IPS-18c (cell line): Measurements from ENCODE around the gene MCRIP2.

Source experiments
- H3K4me3 ChIP-seq: 2 replicates; pipeline ENCODE4 v1.7.0; 2013; ENCODE audit warnings: low read depth, mild to moderate bottlenecking, low read length, moderate library complexity; ENCODE audit not compliant: insufficient read depth
- H3K9me3 ChIP-seq: one replicate; pipeline ENCODE4 v1.6.1; 2013; ENCODE audit warnings: mild to moderate bottlenecking, low read length, moderate library complexity; ENCODE audit not compliant: control insufficient read depth, insufficient read depth

The MCRIP2 gene

GRCh38 chr16:657487-657886, 15.9 kb downstream of the MCRIP2 start:
- Histone ChIP-seq H3K4me3 (no peak overlapping the region), H3K9me3 (no peaks in the 10 kb centered on the region)

DNA sequence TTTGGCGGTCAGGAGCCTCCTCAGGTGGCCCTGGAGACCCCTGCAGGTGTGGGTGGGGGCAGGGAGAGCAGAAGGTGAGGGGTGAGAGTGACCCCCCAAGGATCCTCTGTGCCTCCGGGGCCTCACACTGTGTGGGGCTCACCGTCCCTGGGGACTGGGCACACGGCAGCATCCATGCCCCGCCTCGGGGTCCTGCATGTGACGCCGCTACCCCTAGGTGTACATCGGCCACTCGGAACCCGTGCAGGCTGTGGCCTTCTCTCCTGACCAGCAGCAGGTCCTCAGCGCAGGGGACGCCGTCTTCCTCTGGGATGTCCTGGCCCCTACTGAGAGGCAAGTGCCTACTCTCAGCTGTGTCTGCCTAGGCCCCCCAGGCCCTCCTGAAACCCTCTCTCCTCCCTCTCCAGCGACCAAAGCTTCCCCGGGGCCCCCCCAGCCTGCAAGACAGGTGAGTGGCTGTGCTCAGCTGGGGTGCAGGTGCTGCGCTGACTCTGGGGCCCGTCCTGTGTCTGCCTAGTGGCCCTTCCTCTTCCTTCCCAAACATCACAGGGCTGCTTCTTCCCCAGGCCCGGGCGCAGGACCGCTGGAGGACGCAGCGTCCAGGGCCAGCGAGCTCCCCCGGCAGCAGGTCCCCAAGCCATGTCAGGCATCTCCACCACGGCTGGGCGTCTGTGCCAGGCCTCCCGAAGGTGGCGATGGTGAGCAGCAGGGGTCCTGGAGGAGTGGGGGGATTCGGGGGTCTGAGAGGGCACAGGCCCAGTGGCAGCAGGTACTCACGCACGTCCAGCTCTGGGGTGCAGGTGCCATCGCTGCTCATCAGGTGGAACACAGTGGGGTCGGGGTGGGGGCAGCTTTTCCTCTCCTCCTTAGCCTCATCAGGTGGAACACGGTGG, 17.3 kb downstream of the MCRIP2 start:
- no peaks in the 10 kb centered on the region for H3K9me3 ChIP-seq
- no peak overlapping the region for H3K4me3 ChIP-seq

DNA sequence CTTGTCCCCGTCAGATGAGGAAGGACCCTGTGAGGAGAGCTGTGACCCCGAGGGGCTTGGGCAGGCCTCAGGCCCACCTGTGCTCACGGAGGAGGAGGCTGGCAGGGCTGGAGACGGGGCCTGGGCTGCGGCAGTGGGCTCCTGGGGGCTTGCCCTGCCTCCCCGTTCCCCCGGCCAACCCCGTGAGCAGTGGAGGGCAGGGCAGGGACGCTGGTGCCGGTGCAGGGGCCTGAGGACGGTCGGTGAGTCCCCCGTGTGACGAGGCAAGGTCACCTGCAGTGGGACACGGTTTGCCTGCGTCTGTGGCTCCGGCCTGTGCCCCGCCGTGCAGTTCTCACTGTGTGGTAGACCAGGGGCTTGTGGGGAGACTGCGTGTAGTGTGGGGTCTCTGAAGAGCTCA, 18.0 kb downstream of the MCRIP2 start:
- Histone ChIP-seq H3K4me3 (no peak overlapping the region), H3K9me3 (no peaks in the 10 kb centered on the region)

- H3K4me3 ChIP-seq, result no peak overlapping the region
- no peaks in the 10 kb centered on the region for H3K9me3 ChIP-seq
Measured at GRCh38 chr16:660132-660458, 18.5 kb downstream of the MCRIP2 start.

DNA sequence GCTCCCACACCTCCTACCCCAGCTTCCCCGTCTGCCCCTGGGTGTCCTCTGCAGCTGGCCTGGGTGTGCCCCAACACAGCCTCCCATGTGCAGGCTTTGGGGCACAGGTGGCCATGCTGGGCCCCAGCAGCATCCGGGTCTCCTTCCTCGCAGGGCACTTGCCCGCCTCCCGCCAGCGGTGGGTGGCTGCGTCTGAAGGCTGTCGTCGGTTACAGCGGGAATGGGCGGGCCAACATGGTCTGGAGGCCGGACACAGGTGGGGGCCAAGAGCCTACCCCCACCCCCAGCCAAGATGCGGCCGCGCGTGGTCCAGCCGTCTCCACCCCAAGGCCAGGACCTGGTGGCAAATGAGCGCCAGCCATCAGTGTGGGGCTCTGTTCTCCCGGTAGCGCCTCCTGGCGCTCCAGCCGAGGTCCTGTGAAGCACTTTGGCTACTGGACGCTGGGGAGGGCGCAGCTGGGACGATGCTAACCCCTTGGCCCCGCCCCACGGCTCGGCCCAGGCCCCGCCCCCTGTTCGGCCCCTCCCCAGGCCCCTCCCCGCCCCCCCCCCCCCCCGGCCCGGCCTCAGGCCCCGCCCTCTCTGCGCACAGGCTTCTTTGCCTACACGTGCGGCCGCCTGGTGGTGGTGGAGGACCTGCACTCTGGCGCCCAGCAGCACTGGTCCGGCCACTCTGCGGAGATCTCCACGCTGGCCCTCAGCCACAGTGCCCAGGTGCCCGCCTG, 19.0 kb downstream of the MCRIP2 start:
- Histone ChIP-seq H3K9me3 (no peaks in the 10 kb centered on the region), H3K4me3 (no peak overlapping the region)

DNA sequence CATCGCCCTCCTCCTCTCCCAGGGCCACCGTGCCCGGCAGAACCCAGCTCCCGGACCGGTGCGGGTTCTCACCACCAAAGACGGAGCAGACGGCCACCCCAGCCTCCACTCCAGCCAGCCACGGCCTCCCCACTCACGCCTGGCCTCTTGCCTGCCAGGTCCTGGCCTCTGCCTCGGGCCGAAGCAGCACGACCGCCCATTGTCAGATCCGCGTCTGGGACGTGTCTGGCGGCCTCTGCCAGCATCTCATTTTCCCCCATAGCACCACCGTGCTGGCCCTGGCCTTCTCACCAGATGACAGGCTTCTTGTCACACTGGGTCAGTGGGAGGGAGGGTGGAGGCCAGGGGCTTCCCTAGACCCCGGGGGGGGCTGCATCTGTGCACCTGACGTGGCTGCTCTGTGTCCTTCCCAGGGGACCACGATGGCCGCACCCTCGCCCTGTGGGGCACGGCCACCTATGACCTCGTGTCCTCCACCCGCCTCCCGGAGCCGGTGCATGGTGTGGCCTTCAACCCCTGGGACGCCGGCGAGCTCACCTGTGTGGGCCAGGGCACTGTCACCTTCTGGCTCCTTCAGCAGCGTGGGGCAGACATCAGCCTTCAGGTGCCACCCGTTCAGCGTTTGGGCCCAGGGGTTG, 19.7 kb downstream of the MCRIP2 start:
- Histone ChIP-seq H3K9me3 (no peaks in the 10 kb centered on the region), H3K4me3 (no peak overlapping the region)

DNA sequence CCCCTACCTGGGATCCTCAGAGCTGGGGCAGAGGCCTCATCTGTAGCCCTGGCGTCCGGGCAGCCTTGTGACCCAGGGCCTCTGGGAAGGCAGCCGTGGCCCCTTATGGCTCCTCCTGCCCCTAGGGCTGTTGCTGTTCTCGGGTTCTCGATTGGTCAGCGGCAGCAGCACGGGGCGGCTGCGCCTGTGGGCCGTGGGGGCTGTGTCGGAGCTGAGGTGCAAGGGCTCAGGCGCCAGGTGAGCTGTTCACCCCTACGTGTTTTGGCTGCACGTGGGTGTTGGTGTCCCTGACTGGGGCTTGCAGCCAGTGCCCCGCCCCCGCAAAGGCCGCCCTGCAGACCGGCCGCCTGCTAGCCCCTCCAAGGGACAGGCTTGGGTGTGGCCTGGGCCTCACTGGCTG, 20.5 kb downstream of the MCRIP2 start:
- H3K4me3 ChIP-seq, result no peak overlapping the region
- no peaks in the 10 kb centered on the region for H3K9me3 ChIP-seq

- H3K9me3 ChIP-seq, result no peaks in the 10 kb centered on the region
Measured at GRCh38 chr16:662597-662996, 21.0 kb downstream of the MCRIP2 start.

GRCh38 chr16:666572-666971, 24.9 kb downstream of the MCRIP2 start:
- no peaks in the 10 kb centered on the region for H3K9me3 ChIP-seq
- no peak overlapping the region for H3K4me3 ChIP-seq

More at GRCh38 chr16:662597-662996, 21.0 kb downstream of the MCRIP2 start:
- H3K4me3 ChIP-seq, result no peak overlapping the region

GRCh38 chr16:667113-667779, 25.6 kb downstream of the MCRIP2 start:
- no peak overlapping the region for H3K4me3 ChIP-seq
- H3K9me3 ChIP-seq, result no peaks in the 10 kb centered on the region

- peak within 1 kb of the TSS; percentile 87 for H3K4me3 ChIP-seq
- H3K9me3 ChIP-seq, result no peaks in the 10 kb centered on the region
Measured at GRCh38 chr16:667780-668518, 26.3 kb downstream of the MCRIP2 start, which contains the start of gene RHOT2. Gene RHOT2, plus strand, starts transcription at chr16:668132. Its CDS starts 68 bp downstream, at chr16:668200.

DNA sequence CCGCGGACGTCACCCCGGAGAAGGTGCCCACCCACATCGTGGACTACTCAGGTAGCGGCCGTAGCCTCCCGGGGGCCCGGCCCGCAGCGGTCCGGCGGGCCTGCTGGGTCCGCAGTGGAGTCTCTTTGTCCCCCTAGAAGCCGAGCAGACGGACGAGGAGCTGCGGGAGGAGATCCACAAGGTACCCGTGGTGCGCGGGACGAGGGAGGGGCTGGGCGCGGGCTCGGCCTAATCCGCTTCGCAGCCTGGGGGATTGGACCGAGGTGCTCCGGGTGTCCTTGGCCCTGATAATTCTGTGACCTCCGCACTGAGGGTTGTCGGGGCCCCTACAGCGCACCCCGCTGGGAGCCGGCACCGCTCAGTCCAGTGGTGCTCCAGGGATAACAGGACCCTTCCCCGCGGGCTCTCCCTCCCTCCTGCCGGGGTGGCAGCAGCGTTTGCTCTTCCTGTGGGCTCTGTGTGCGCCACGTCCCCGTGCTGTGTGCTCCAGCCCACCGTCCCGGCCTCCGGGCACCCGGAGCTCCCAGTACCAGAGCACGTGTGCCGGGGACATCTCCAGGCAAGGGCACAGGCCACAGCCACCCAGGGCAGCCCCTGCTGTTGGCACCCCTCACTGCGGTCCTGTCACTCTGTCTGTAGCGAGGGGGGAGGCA, 27.0 kb downstream of the MCRIP2 start:
- H3K9me3 ChIP-seq, result no peaks in the 10 kb centered on the region
- H3K4me3 ChIP-seq, result peak overlapping the region; percentile 87

DNA sequence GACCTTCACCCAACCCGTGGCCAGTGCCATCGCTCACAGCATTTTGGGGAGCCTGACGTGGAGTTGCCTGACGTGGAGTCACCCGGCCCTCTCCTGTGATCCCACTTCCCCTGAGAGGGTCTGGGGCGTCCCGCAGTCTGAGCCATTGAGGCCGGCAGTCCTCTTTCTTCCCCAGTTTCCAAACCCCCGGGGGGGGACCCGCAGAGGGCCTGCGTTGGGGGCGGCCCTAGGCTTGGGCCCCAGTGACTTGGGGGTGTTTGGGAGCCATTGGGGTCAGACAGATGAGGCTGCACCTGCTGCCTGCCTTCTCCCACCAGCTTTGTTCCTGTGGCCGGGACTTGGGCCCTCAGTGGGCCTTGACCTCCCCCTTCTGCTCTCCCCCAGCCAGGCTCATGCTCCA, 28.0 kb downstream of the MCRIP2 start:
- Histone ChIP-seq H3K4me3 (no peak overlapping the region), H3K9me3 (no peaks in the 10 kb centered on the region)

GRCh38 chr16:670485-671352, 29.1 kb downstream of the MCRIP2 start:
- Histone ChIP-seq H3K4me3 (no peak overlapping the region), H3K9me3 (no peaks in the 10 kb centered on the region)

DNA sequence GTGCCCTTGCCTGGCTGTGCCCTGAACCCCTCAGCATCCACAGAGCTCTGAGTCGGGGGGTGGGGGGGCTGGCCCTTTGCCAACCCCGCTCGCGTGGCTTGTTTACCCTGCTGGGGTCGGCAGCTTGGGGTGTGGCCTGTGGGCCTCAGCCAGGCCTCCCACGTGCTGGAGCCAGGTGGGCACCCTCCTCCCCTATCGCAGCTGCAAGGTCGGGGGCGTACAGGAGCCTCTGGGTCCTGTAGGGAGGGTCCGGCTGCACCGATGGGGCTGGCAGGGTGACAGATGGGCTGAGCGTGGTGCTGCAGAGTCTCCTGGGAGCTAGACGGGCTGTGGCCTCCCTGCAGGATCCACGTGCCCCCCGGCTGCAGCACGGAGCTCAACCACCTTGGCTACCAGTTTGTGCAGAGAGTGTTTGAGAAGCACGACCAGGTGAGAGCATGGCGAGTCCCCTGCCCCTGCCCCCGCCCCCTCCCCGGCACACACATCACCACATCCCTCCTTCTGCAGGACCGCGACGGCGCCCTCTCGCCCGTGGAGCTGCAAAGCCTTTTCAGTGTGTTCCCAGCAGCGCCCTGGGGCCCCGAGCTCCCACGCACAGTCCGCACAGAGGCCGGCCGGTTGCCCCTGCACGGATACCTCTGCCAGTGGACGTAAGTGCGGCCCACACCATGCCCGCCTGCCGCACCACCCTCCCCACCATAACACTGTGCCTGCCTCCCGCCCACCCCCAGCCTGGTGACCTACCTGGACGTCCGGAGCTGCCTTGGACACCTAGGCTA, 29.9 kb downstream of the MCRIP2 start:
- H3K4me3 ChIP-seq, result no peak overlapping the region
- no peaks in the 10 kb centered on the region for H3K9me3 ChIP-seq
